Muscle of arm (tissue), 12 donors: ENCODE results near the gene CREB5. TPM values are rescaled to one million over a fixed set of nuclear protein-coding genes. Genes with fewer than 3 reads are reported as not detected.

Experiments
- DNase-seq: peaks from one replicate; pipeline ENCODE4 v3.0.0-alpha.2; 2013
- polyA plus RNA-seq, 12 donors: library from polyadenylated mRNA; unstranded; fragments of 120-200 nt; gene quantifications; one replicate each; pipeline ENCODE4 v1.2.1, GENCODE V29; 2013; ENCODE audit not compliant: insufficient read length in 12 of 12

The CREB5 gene
- polyA plus RNA-seq, 12 donors = 21.9 to 65.7 (median 34.2) TPM

DNA sequence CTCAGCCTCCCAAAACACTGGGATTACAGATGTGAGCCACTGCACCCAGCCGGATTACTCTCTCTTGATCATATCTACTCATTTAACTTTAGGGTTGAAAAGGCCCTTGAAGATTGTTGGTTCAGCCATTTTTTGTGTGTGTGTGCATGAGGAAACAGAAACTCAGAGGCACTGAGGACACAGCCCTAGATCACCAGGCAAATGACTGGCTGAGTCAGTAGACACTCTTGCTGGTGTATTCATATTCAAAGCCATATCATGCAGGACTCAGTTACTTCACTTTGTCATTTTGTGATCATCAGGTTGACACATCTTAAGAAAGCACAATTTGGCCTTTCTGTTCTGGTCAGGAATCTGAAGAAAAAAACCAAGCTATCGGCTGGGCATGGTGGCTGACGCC, 292.4 kb downstream of the CREB5 start:
- no peak for DNase-seq

DNA sequence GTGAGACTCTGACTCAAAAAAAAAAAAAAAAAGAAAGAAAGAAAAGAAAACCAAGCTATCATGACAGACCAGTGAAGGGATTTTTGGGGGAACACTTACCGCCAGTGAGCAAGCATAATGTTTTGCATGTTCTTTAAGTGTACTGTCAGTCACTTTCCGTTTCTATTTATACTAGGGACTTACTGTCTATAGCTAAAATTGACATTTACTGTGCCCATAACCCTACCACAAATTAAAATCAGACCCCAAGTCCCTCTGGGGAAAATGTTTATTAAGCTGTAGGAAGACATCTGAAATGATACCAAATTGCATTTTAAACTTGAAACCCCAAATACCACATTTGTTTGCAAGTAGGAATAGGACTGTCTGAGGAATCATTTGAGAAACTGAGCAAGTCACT, 293.0 kb downstream of the CREB5 start:
- no peak for DNase-seq

DNA sequence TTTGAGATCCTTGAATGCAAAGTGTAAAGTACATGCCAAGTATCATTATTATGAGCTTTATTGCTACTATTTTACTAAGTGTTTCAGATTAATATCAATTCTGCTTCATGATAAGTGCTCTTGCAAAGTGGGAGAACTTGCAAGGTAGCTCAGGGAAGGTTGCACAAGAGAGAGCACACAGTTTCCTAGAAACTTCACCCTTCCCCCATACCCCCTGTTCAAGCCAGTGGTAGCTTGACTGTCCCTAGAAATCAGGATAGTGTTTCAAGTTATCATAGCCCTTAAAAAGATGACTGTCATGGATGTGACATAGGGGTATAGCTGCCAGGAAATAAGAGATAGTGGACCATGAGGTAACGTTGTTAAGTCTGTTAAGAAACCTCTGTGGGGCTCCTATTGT, 294.3 kb downstream of the CREB5 start:
- DNase-seq = no peak

DNA sequence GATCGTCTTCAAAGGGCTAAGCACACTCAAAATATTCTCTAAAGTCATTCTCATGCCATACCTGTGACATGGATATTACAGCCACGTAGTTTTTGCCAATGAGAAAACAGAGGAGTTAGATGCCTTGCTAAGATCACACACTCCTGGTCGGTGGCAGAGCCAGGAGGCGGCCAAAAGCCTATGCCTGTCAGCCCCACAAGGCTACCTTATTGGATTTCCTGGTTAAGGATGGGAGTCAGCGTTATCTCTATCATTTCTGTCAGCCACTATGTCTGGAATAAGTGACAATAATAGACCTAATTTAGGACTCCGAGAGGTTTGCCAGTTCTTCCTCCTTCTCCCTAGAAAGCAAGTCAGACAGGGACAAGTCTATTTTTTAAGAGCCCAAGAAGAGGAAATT, 295.0 kb downstream of the CREB5 start:
- DNase-seq = no peak

DNA sequence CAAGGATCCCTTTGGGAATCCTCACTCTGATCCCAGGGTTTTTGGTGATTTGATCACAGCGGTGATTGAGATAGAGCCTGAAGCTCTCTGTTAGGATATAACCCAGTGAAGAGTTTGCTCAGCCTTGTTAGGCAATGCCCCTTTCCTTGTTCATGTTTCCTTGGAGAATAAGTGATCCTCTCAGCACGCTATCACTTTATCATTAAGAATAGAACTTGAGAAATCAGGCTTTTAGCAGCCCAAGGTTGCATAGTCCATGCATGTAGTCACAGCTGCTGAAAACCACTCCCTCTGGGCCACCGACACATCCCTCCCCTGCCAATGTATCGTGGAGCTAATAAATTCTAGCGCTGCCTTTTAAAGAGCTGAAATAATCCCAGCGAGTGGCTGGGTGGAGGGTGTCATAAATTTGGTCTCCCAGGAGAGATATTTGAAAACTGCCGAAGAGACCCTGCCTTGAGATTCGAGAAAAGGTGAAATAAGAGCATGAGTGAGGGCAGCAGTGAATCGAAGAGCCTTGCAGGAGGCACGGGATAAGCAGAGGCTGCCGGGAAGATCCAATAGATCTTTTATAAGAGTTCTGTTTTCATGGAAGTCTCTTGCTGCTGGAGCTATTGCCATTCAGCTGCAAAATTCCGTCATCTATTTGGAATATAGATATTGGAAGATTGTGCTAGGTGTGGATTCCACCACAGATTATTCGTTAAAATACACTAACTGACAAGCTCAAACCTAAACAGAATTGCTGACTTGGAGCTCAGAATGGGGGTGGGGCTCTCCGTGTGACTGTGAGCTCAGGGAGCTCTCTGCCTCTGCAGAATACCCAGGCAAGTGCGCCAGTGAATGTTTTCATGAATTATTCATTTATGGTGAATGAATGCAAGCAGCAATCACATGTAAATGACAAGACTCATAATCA, 296.0 kb downstream of the CREB5 start:
- peak; percentile 58 for DNase-seq

DNA sequence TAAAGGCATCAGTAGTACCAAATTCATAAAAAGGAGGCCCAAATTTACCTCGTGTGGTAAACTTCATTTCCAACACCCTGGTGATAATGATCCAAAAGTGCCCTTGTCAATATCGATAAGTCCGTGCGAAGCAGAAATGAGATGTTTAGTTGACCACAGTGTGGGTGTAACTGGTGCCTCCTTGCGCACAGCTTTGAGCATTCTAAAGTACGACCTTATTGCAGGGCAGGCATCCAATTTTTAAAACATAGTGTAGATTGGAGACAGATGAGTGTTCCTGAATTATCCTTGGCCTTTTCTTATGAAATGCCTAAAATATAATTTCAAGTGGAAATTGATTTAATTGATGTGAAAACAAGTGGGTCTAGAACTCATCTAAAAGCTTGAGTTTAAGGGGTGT, 297.4 kb downstream of the CREB5 start:
- no peak for DNase-seq

DNA sequence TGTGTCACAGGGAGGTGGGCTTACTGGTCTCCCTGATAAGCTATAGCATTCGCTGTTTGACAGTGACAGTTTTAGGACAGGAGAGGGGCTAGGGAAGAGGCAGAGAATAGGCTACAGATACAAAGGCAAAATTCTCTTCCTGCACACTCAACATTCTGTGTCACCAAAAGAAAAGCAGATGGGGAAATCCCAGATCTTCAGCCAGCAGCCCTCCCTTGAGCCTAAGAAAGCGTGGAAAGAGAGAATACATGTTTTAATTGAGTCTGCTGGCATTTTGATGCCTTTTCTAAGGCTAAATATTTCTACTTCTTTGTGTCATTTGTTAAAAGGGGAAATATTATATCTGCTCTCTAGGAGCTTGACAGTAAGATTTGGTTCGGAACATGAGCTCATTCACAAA, 298.8 kb downstream of the CREB5 start:
- no peak for DNase-seq

DNA sequence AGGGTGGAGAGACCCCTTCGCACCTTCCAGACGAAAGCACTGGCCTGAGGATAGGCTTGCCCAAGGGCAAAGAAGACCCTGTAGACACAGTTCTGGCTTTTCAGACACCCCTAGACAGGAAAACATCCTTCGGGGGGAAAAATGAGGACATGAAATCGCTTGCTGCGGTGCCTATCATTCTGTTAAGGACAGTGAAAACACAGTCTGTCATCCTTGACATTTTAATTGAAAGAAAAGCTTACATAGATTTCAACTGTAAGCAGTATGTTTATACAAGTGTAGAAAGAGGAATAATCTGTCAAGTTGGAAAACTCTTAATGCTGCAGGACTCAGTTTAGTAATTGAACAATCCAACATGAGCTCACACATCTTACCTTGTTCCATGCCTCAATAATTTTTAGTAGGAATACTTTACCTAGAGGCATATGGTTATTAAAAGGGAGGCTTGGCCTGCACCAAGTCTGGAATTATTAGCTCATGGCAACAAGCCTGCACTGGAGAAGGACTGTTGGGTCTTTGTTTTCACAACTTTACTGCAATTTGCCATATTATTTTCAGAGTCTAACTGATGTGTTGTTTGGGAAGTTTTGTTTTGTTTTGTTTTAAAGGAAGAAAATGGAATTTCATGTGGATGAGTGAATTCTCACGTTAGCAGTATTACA, 302.3 kb downstream of the CREB5 start:
- DNase-seq = no peak

DNA sequence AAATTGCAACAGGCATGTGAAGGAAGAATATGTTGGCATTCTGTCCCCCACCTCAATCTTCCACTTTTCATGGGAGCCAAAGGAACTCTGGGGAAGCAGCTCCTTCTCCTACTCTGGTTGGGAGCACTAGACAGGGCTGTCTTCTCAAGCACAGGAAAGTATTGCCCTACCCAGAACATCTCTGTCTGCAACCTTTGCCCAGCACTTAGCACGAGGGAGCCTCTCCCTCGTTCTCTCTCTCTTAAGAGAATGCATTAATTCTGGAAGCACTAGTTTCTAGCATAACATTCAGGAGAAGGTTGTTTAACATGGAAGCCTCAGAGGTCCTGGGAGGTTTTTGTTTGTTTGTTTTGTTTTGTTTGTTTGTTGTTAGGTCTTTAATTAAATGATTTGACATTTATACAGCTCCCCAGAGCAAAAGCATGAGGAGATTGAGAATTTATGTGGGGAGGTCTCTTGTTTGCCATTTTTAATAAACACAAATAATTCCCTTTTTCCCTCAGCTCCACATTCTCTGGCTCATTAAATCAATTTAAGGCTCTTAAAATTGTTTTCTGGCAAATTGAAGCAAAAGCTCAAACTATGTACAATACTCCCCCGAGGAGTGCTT, 305.2 kb downstream of the CREB5 start:
- no peak for DNase-seq

DNA sequence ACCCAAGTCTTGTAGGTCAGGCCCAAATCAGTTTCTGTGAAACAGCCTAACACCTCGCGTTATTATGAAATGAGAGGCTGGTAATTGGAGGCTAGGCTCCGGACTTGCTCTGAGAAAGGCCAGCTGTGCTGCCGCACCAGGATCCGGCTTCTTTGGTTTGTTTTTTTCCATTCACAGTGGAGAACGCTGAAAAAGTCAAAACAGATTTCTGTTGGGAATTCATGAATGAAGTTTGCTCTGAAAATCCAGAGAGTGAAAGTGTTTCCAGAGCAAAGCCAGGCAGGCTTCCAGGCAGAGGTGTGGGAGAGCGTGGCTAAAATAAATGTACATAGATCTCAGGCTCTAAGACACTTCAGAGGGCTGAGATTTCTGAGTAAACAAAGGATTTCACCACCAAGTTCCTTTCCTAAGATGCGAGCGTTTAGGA, 305.8 kb downstream of the CREB5 start:
- DNase-seq = no peak

DNA sequence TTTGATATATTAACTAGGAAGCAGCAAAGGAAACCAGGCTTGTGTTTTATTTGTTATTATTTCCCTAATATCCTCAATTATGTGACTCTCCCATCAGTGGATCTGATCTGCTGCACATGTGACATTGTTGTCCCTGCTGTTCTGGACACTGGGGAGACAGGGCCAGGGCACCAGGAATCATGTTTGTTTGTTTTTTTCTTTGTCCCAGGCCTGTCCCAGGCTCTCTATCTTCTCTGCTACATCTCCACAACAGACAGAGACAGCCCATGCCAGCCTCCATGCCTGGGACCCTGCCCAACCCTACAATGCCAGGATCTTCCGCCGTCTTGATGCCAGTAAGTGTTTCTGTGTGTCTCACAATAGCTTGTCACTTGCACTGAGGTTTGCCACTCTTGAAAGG, 306.2 kb downstream of the CREB5 start:
- DNase-seq = no peak

DNA sequence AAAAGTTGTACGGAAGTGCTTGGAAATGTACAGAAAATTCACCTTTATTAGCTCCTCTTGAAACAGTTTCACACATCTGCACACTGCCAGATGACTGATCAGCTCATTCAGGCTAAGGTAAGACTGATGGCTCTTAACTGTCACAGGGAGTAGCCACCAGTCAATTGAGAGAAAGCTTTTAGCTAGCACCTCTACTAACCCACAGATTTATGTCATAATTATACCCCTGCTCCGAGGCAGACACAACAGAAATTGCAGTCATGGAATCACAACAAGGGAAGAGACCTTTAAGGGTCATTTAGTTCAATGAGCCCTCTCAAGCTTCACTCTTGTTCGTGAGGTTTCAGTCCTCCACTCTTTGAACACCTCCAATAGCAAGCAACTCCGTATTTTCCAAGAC, 310.4 kb downstream of the CREB5 start:
- no peak for DNase-seq

DNA sequence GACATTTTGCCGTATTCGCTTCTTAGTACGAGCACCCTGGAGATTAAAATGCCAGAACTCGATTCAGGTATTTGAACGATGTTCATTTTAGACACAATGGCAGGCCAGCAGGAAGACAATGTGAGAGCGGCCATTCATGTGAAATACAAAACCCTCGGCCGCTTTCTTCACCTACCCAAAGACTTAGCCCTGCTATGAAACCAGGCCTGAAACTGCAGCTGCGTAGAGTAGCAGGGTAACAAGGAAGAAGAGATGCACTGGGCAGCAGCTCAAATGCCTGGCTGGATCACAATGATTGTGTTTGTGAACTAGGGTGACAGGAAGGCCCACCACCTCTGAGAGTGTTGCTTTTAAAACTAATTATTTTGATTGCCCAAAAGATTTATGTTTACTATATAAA, 311.0 kb downstream of the CREB5 start:
- DNase-seq = no peak

DNA sequence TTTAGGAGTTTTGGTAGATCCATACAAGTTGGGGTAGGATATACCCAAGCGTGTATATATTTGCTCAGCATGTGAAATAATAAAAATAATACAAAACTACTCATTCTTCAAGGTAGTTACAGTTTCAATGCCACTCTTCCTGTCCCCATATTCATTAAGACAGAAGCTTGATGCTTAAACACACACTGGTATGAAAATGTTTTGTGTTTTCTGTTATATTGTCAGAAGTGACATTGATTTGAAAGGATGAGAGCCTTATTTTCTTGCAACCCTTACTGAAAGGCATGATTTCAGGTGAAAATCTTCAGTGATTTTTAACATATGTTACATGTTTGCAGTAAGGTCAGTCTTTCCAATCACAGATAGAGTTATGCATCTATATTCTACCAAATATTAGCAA, 312.2 kb downstream of the CREB5 start:
- DNase-seq = no peak

DNA sequence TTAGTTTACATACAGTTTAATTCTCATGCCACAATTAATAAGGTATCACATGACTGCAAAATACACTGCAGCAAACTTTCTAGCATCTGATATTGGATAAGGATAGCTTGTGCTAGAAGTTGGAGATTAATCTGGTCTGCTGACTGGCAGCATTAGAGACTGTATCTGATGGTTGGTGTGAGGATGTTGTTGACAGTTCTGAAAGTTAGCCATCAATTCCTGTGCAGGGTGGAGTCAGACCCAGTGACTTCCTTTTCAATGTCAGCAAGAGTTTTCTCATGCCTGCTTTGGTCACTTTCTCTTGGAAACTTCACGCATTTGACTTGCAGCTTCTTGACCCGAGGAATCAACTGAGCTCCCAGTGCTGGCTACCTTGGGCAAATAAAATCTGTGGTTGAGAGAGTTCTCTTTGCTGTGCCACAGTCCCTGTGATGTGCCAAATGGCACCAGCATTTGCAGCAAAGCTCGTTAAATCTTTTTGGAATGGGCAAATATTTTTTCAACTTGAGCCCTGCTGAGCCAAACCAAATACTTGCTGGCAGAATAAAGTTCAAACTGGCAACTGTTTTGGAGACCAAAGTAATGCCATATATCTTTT, 312.8 kb downstream of the CREB5 start:
- no peak for DNase-seq

DNA sequence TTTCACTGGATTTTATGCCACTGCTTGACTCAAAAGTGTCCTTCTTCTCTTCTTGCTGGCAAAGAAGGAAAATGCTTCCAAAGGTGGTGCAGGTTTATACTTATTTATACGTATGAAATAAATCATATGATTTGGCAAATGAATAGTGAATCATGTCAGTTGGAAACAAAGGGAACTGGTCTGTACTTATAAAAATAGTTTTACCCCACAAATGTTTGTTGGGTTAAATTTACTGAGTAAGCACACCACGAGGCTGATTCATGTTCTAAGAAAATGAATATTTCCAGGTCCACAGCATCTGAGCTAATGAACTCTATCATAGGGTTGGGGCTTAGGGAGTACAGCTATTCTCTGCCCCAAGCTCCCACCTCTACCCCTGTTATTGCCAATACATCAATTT, 313.6 kb downstream of the CREB5 start:
- no peak for DNase-seq

DNA sequence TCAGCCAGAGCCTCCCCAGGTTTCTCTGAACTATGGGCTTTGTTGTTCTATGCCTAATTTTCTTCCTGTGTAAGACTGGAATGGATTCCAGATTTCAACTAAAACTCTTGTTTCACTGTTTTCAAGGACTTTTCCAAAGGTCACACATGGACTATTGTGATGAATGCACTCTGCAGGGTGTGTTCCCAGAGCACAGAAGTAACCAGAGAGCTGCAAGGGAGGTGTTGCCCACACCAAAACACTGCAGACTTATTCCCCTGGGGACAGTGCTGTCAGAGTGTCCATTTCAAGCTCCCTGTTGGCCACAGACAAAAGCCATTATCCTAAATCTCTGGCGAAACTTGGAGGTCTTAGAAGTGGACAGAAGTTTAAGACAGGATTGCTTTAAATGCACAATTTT, 314.2 kb downstream of the CREB5 start:
- no peak for DNase-seq

DNA sequence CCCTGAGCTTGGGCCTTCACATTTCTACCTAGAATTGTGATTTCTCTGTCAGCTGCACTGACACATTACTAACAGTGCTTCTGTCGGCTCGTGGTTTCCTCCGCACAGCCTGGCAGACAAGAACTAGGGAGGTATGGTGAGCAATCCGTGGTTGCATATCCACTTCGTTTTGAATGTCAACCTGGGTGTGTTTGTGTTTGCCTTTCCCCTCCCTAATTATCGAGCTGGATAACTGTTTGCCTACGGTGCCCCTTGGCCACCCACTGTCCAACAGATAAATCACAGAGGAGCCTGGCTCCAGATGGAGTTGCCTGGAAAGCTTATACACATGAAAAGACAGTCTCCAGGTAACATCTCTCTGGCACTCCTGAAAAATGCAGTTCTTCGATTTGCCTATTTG, 317.0 kb downstream of the CREB5 start:
- no peak for DNase-seq

DNA sequence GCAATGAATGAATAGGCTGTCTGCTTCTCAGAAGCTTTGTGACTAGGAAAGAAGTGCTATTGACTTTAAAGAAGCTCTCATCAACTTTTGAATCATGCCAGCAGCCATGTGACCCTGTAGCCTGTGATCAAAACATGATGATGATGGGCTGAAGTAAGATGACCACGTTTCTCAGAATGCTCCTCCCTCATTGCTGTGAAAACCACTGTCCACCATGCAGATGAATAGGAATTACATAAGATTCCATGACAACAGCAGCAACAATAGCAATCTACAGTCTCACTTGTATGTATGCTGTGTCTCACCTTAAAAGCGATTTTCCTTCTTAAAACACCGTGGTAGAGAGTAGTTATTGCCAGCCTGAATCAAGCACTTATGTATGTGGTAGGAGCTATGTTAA, 317.4 kb downstream of the CREB5 start:
- DNase-seq = no peak

DNA sequence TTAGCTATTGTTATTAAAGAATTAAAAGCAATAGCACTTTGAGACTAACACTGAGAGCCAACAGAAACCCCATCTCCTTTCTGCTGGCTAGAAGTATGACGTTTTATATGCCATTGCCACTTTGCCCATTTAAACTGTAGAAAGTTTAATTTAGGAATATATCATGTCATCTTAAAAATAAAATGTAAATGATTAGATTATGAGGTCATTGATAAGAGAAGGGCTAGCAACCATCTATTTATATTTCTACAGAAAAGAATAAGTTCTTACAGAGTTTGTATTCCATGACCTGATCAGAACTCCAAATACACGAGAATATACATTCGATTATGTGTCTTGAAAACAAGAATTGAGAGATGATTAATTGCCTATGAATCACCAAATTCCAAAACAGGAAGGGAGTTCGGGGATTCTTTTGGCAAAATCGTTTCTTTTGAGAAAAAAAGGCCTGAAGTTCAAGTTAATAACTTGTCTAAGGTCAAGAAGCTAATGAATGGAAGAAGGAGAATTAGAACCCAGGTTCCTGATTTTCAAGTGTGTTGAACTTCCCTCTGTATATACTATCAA, 318.9 kb downstream of the CREB5 start:
- DNase-seq = no peak

DNA sequence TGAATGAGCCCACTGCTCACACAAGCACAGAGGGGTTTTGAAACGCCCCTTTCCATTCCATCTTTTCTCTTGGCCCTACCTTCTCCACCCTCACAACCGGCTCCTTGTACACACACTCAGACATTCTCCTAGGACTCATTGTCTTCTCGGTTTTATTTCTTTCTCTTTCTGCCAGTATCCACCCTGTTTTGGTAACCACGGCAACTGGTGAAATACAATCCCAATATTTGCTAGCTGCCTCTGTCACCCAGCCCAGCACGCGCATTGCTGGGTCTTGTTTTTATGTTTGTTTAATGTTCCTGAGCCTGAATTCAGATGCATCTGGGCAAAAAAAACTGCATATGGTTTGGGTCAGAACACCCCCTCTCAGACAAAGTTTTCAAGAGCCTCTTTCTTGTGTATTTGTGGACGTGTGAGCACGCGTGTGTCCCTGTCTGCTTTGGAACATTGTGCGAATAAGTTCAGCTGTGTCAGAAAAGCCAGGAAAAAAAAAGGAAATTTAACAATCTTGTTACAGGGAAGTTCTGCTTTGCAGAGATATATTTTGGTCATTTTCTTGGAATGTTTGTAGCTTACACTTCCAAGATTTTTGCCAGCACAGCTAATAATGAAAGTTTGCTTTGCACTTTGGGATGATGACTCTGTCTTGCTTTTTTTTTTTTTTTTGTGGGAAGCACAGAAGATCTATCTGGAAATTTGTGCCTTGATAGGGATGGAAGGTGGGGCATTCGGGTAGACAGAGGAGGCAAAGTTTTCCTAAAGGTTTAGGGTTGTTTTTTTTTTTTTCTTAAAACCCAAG, 320.0 kb downstream of the CREB5 start:
- DNase-seq = peak; percentile 88
